ENCODE measurements around the gene MLLT10.

- TF ChIP-seq CSDE1 (IDR thresholded peaks at IDR 0.05) (no peak), CHAMP1 (IDR thresholded peaks at IDR 0.05) (no peak), NCOR1 (IDR thresholded peaks at IDR 0.05) (no peak), ZNF311 (CRISPR knock-in tag; IDR thresholded peaks at IDR 0.05) (no peak), ZNF384 (IDR thresholded peaks at IDR 0.05; ENCODE audit: low read depth, low read length) (no peak), OTX1 (CRISPR knock-in tag; IDR thresholded peaks at IDR 0.05) (no peak), TFAM (CRISPR knock-in tag; conservative IDR thresholded peaks at IDR 0.05) (no peak), ZFPM2 (CRISPR knock-in tag; IDR thresholded peaks at IDR 0.05) (no peak), E4F1 (CRISPR knock-in tag; IDR thresholded peaks at IDR 0.05; ENCODE audit: borderline replicate concordance) (no peak)
These were observed 100.8 kb downstream of the MLLT10 start for GRCh38 chr10:21634599-21635365.
